ENCODE results near the gene ZIM2. TPM values are rescaled to one million over a fixed set of nuclear protein-coding genes. Genes with fewer than 3 reads are reported as not detected.

Gene ZIM2
- total and polyA plus RNA-seq, 8 donors, result 0.19 to 4.1 (median 3.3) TPM; not detected in 5

GRCh38 chr19:56760842-56761241 lies 79.7 kb downstream of the ZIM2 start:
- Histone ChIP-seq H3K4me1 (peaks cover 0 to 9% (median 3%) of the 10 kb centered on the region in 4 donors), H3K9me3 (peaks cover 8 to 67% (median 41%) of the 10 kb centered on the region in 4 donors), H3K27me3 (no peaks in the 10 kb centered on the region), H3K36me3 (no peaks in the 10 kb centered on the region), H3K4me3 (no peak overlapping the region), H3K27ac (no peak overlapping the region)
- intact Hi-C loops (cut with DNase I; ENCODE audit: low total_unique reads), result no loop called here
- no peak for DNase-seq
- no peak for TF ChIP-seq CTCF (IDR thresholded peaks at IDR 0.05)
- TF ChIP-seq POLR2AphosphoS5 (IDR thresholded peaks at IDR 0.05), result no peak
- no peak for TF ChIP-seq EP300 (IDR thresholded peaks at IDR 0.05)
- no peak for TF ChIP-seq POLR2A (IDR thresholded peaks at IDR 0.05)
- 89 to 93% (median 91%) methylated on average over 10 of the region's 10 CpGs for WGBS, 5 donors

GRCh38 chr19:56759531-56759930 lies 81.0 kb downstream of the ZIM2 start:
- TF ChIP-seq EP300 (IDR thresholded peaks at IDR 0.05), result no peak
- TF ChIP-seq CTCF (IDR thresholded peaks at IDR 0.05), result no peak
- TF ChIP-seq POLR2AphosphoS5 (IDR thresholded peaks at IDR 0.05), result no peak
- TF ChIP-seq POLR2A (IDR thresholded peaks at IDR 0.05), result no peak
- Histone ChIP-seq H3K9me3 (peaks cover 4 to 66% (median 34%) of the 10 kb centered on the region in 4 donors), H3K4me3 (no peak overlapping the region), H3K27ac (no peak overlapping the region), H3K36me3 (no peaks in the 10 kb centered on the region), H3K27me3 (no peaks in the 10 kb centered on the region), H3K4me1 (no peaks in the 10 kb centered on the region)
- intact Hi-C loops (cut with DNase I; ENCODE audit: low total_unique reads), result no loop called here
- peak in 1 of 2 donors; percentile 23 for DNase-seq
- 56 to 73% (median 60%) methylated on average over 8 of the region's 8 CpGs for whole genome bisulfite sequencing, 5 donors

GRCh38 chr19:56751078-56751489 lies 89.4 kb downstream of the ZIM2 start:
- Histone ChIP-seq H3K4me3 (no peak overlapping the region), H3K27me3 (no peaks in the 10 kb centered on the region), H3K9me3 (peaks cover 0 to 44% (median 26%) of the 10 kb centered on the region in 4 donors), H3K4me1 (no peaks in the 10 kb centered on the region), H3K36me3 (no peaks in the 10 kb centered on the region), H3K27ac (no peak overlapping the region)
- WGBS, 5 donors, result 5 to 21% (median 10%) methylated on average over 6 of the region's 6 CpGs
- intact Hi-C loops (cut with DNase I; ENCODE audit: low total_unique reads), result no loop called here
- peak in 1 of 2 donors; percentile 85 for DNase-seq
- TF ChIP-seq EP300 (IDR thresholded peaks at IDR 0.05) (no peak), POLR2AphosphoS5 (IDR thresholded peaks at IDR 0.05) (no peak), CTCF (IDR thresholded peaks at IDR 0.05) (no peak), POLR2A (IDR thresholded peaks at IDR 0.05) (no peak)

- no peak for DNase-seq
- no peaks in the 10 kb centered on the region for H3K27me3 ChIP-seq
- no peaks in the 10 kb centered on the region for H3K4me1 ChIP-seq
- no peaks in the 10 kb centered on the region for H3K36me3 ChIP-seq
- no peak overlapping the region for H3K27ac ChIP-seq
- H3K4me3 ChIP-seq, result no peak overlapping the region
- intact Hi-C loops (cut with DNase I; ENCODE audit: low total_unique reads), result no loop called here
- H3K9me3 ChIP-seq, result peaks cover 0 to 39% (median 24%) of the 10 kb centered on the region in 4 donors
- WGBS, 5 donors, result 62 to 78% (median 67%) methylated on average over 11 of the region's 11 CpGs
- TF ChIP-seq CTCF (IDR thresholded peaks at IDR 0.05) (no peak), EP300 (IDR thresholded peaks at IDR 0.05) (no peak), POLR2A (IDR thresholded peaks at IDR 0.05) (no peak), POLR2AphosphoS5 (IDR thresholded peaks at IDR 0.05) (no peak)
Measured at GRCh38 chr19:56750658-56751057, 89.9 kb downstream of the ZIM2 start.
